ENCODE results near the gene GPR39.

The GPR39 gene

GRCh38 chr2:132681766-132682165, 265.2 kb downstream of the GPR39 start:
- no peak for DNase-seq

DNA sequence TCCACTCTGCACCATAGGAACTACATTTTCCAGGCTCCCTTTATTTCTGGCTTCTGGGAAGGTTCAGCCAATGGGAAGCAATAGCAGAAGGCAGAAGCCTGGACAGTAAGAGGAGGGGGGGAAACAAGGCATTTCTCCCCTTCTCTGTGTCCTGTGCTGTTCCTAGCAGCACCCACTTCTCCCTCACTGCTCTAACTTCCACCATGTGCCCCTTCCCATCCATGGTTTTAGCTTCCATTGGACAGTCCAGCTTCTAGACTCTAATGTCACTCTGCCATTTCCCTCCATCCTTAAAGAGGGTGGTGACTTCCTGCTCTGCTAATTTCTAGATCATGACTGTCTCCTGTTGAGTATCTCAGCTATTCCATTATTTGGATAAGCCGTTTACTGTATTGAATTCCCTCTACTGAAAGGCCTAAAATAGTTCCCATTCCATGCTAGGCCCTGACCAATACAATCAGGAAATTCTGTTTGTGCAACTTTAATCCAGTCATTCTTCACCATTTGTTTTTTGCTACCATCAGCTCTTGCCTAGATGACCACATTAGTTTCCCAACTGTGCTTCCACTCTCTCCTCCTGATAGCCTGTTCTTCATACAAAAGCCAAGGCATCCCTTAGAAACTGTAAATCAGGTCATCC, 274.2 kb downstream of the GPR39 start:
- DNase-seq = no peak

DNA sequence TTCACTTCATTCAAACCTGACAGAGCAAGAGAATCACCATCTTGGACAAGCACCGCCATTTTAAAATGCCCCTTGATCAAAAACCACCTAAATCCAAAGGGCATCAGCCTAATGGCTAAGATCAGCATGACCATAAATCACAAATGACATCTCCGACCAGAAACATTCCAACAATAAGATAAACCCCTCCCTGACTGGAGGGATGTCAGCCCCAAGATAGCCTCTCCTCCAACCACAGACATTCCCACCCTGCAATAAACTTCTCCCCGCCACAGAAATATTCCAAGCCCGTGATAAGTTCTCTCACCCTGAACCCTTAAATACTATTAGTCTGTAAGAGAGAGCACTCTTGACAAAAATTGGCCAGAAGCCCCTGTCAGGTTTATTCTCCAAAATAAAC, 275.0 kb downstream of the GPR39 start:
- no peak for DNase-seq

GRCh38 chr2:132692816-132693215, 276.2 kb downstream of the GPR39 start:
- no peak for DNase-seq

All from CD4-positive, alpha-beta T cell treated with Interferon gamma for 1 hour (primary cell).